ENCODE results near the gene ANTXR1. TPM values are rescaled to one million over a fixed set of nuclear protein-coding genes. Genes with fewer than 3 reads are reported as not detected.
A peak's percentile ranks its signal among the peaks of the same experiment; 100 is the strongest.

ANTXR1 gene
- total RNA-seq, 1 donor: 206 TPM

- H3K4me3 ChIP-seq (ENCODE audit: low read depth, low read length): no peak overlapping the region
- DNase-seq (ENCODE audit: low read depth): no peak
- TF ChIP-seq CTCF (IDR thresholded peaks at IDR 0.05; ENCODE audit: insufficient read depth, low read depth, low read length): no peak
These were observed 135.0 kb downstream of the ANTXR1 start for GRCh38 chr2:69147841-69148533.

- TF ChIP-seq CTCF (IDR thresholded peaks at IDR 0.05; ENCODE audit: insufficient read depth, low read depth, low read length): no peak
- H3K4me3 ChIP-seq (ENCODE audit: low read depth, low read length): no peak overlapping the region
- DNase-seq (ENCODE audit: low read depth): peak; percentile 98
These were observed 136.7 kb downstream of the ANTXR1 start for GRCh38 chr2:69149631-69150215.

- TF ChIP-seq CTCF (IDR thresholded peaks at IDR 0.05; ENCODE audit: insufficient read depth, low read depth, low read length): no peak
- DNase-seq (ENCODE audit: low read depth): no peak
- no peak overlapping the region for H3K4me3 ChIP-seq (ENCODE audit: low read depth, low read length)
These were observed 139.0 kb downstream of the ANTXR1 start for GRCh38 chr2:69151931-69152330.

- no peak for TF ChIP-seq CTCF (IDR thresholded peaks at IDR 0.05; ENCODE audit: insufficient read depth, low read depth, low read length)
- no peak for DNase-seq (ENCODE audit: low read depth)
- H3K4me3 ChIP-seq (ENCODE audit: low read depth, low read length): no peak overlapping the region
These were observed 140.0 kb downstream of the ANTXR1 start for GRCh38 chr2:69152847-69153583.

- H3K4me3 ChIP-seq (ENCODE audit: low read depth, low read length): no peak overlapping the region
- peak; percentile 97 for DNase-seq (ENCODE audit: low read depth)
- TF ChIP-seq CTCF (IDR thresholded peaks at IDR 0.05; ENCODE audit: insufficient read depth, low read depth, low read length): no peak
These were observed 141.1 kb downstream of the ANTXR1 start for GRCh38 chr2:69154106-69154505.

GRCh38 chr2:69156624-69157023 is 143.6 kb downstream of the ANTXR1 start:
- no peak overlapping the region for H3K4me3 ChIP-seq (ENCODE audit: low read depth, low read length)
- no peak for TF ChIP-seq CTCF (IDR thresholded peaks at IDR 0.05; ENCODE audit: insufficient read depth, low read depth, low read length)
- no peak for DNase-seq (ENCODE audit: low read depth)
